Stimulated activated CD8-positive, alpha-beta memory T cell treated with anti-CD3 and anti-CD28 coated beads, Interleukin-15, amount 100 ng/mL, for 4 hours (primary cell): ENCODE measurements around the gene CNOT1.

Experiments used
- DNase-seq, 2 donors: peaks; one replicate each; pipeline ENCODE4 v3.0.0-alpha.2; 2020; ENCODE audit warnings: low read depth in 2 of 2

Gene CNOT1

GRCh38 chr16:58518083-58518979 is 111.3 kb downstream of the CNOT1 start:
- DNase-seq: no peak

- no peak for DNase-seq
These were observed 112.9 kb downstream of the CNOT1 start for GRCh38 chr16:58516768-58517107.

- peak in 1 of 2 donors; percentile 24 for DNase-seq
These were observed 113.5 kb downstream of the CNOT1 start for GRCh38 chr16:58515871-58516767.

DNA sequence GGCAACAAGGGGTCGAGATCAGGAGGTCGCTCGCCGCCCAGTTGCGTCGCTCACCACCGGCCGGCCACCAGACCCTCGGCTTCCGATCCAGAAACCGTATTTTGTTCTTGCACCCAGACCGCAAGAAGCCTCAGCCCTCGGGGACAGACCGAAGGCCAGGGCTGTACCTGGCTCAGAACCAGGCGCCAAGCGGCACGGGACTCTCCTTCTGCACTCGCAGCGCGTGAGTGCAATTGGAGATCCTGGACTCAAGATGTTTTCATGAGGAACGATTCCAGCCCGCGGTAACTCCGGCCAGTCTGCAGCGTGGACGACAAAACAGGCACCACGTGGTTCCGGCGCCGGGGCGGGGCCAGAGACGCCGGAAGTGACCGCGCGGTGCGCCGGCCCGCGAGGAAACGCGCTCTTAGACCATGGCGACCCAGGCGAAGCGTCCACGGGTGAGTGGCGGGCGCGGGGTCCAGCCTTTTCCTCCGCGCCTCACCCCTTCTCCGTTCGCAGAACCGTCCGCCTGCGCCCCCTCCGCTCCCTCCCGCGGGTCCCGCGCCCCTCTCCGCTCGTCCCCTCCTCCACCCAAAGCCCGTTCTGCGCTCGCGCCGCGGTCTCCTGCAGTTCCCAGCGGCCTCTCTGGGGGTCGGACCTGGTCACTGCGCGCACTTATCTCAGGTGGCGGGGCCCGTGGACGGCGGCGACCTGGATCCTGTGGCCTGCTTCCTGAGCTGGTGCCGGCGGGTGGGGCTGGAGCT is 114.3 kb downstream of the CNOT1 start, which contains the start of gene SETD6:
Gene SETD6, plus strand, starts transcription at position 393 of the 746 bp plus-strand sequence. Its CDS starts 21 bp downstream, at position 414.
- peak; percentile 37 to 60 for DNase-seq

DNA sequence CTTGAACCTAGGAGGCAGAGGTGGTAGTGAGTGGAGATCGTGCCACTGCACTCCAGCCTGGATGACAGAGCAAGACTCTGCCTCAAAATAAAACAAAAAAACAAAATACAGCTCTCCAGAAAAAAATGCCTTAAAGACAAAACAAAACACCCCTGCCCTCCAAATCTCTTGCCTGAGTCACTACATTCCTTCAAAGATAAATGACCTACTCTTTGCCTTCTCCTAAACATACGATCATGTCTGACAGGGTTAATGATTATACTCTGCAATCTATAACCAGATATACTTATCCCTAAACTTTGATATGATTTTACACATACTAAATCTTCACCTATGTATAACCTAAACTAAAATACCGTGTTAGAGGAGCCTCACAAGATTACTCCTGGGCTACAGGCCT is 115.8 kb downstream of the CNOT1 start:
- DNase-seq: no peak

GRCh38 chr16:58511933-58512815 is 117.5 kb downstream of the CNOT1 start:
- peak; percentile 55 to 68 for DNase-seq

- no peak for DNase-seq
These were observed 118.6 kb downstream of the CNOT1 start for GRCh38 chr16:58510776-58511628.

GRCh38 chr16:58510097-58510775 is 119.4 kb downstream of the CNOT1 start:
- DNase-seq: no peak

GRCh38 chr16:58509256-58510096 is 120.2 kb downstream of the CNOT1 start:
- DNase-seq: no peak

DNA sequence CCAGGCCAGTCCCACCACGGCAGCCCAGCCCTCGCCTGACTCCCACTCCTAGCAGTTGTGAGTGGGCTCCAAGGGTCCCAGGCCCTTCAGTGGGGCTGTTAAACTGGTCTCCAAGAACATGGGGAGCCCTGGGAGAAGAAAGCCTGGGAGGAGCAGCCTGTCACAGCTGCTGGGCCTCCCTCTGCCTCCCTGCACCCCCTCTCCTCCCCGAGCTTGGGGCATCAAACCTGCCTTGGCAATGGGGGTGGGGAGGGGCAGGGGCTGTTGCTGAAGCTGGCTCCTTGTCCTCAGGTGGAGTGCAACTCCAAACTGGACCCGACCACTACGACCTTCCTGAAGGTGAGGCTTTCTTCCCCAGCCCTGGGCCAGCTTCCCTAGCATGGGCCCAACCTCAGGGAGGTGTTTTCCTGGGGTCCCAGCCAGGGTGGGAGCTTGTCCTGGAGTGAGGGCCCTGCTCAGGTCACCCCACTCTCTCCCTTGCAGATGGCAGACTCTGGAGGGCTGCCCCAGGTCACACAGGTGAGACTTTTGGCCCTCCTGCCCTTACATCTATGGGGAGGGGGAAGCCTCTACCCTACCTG is 120.9 kb downstream of the CNOT1 start:
- no peak for DNase-seq

DNA sequence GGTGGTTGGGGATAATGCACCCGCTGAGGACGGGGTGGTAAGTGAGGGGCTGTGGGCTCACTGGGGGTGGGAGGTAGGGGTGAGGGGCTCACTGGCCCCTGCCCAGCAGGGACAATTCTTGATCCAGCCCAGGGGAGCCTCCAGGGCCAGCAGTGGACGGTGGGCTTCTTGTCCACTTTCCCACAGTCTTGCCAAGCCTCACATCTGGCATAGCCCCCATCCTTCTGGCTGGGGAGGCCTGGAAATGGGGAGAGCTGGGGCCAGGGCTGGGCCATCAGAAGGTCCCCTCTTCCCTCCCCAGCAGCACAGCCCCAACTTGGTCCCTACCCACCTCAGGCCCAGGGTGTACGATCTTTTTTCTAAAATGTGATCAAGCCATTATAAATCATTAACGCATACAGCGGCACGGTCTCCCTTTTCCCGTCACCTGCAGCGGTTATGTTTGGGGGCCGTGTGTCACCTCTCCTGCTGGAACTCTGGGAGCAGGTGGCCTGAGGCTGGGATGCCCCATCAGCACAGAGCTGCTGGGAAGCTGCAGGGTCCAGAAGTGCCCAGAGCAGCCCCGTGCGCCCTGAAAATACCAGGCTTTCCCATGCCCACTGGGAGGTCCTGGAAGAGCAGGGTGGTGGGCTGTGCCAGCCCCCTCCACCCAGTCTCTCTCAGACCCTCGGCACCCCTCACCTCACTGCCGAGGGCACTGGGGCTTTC is 121.5 kb downstream of the CNOT1 start:
- no peak for DNase-seq

- DNase-seq: no peak
These were observed 122.2 kb downstream of the CNOT1 start for GRCh38 chr16:58507195-58507962.

DNA sequence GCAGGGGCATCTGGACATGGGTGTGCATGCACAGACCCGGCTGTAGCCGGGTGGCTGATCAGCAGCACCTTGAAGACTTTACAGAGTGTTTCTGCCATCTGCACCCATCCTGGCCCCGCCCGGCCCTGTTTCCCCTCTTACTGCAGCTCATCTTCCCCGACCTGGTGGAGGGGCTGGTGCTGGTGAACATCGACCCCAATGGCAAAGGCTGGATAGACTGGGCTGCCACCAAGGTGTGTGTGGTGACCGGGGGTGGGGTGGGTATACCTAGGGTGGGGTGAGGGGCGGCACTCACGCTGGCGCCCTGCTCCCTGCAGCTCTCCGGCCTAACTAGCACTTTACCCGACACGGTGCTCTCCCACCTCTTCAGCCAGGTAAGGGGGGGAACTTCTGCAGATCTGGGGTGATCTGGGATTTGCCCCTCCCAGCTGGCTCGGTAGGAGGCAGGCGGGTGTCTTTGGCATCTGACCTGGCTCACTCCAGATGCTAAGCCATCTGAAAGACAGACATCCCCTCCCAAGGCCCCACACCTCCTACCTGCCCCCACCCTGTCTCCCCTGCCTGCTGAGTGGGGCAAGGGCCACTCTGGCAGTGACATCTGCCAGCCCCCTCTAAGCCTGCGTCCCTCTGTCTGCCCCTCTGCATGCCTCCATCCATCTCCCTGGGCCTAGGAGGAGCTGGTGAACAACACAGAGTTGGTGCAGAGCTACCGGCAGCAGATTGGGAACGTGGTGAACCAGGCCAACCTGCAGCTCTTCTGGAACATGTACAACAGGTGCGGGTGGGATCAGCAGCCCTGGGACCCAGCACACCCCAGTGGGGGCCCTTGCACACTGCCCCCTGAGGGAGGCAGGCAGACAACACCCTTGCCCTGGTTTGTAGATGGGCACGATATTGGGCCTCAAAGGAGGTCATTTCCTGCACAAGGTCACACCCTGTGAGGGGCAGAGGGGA is 123.1 kb downstream of the CNOT1 start:
- no peak for DNase-seq

- no peak for DNase-seq
These were observed 125.5 kb downstream of the CNOT1 start for GRCh38 chr16:58503863-58504688.
